Spleen (tissue), 7 donors: ENCODE measurements around the gene CHST12.
"Not testable (repeated sequence)": the region's sequence is repeated elsewhere in the genome, so short reads cannot be mapped to it uniquely, and the experiment has no call there.

Source experiments
- POLR2A ChIP-seq, 3 donors: fragments of 450-650 bp; IDR thresholded peaks; one replicate each; pipeline ENCODE4 v1.5.1; 2017; ENCODE audit warnings: antibody characterized with exemption in 3 of 3, mild to moderate bottlenecking in 1 of 3
- TF ChIP-seq, protein P1 (sequence below), 11 experiments: fragments of 200-600 bp in 7 of 11; fragments of 450-650 bp in 4 of 11; sonication (generic) in 4 of 11; IDR thresholded peaks in 8 of 11; conservative IDR thresholded peaks in 3 of 11; 1 replicate in 7 of 11; 2 replicates in 4 of 11; pipeline versions ENCODE4 v1.4.0 to v1.8.0; 2016 to 2021; ENCODE audit warnings: antibody characterized with exemption in 11 of 11, inconsistent platforms in 4 of 11, mild to moderate bottlenecking in 1 of 11
- donor health status: DM: no; HTN: no; CAD: no; lungs with moderate emphysema.
- donor health status: DM: no; HTN: no; CAD: no.
- donor health status: DM: no; HTN: no; CAD: no.

DNA sequence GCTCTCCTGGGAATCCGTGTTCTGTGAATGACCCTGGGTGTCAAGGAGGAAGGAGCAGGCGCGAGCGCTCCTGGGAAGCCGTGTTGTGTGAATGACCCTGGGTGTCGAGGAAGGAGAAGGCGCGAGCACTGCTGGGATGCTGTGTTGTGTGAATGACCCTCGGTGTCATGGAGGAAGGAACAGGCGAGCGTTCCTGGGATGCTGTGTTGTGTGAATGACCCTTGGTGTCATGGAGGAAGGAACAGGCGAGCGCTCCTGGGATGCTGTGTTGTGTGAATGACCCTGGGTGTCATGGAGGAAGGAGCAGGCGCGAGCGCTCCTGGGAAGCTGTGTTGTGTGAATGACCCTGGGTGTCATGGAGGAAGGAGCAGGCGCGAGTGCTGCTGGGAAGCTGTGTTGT lies 25.3 kb upstream of the CHST12 start:
- TF ChIP-seq, protein P1, sequence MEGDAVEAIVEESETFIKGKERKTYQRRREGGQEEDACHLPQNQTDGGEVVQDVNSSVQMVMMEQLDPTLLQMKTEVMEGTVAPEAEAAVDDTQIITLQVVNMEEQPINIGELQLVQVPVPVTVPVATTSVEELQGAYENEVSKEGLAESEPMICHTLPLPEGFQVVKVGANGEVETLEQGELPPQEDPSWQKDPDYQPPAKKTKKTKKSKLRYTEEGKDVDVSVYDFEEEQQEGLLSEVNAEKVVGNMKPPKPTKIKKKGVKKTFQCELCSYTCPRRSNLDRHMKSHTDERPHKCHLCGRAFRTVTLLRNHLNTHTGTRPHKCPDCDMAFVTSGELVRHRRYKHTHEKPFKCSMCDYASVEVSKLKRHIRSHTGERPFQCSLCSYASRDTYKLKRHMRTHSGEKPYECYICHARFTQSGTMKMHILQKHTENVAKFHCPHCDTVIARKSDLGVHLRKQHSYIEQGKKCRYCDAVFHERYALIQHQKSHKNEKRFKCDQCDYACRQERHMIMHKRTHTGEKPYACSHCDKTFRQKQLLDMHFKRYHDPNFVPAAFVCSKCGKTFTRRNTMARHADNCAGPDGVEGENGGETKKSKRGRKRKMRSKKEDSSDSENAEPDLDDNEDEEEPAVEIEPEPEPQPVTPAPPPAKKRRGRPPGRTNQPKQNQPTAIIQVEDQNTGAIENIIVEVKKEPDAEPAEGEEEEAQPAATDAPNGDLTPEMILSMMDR (IDR thresholded peaks at IDR 0.05 in 8 of 11, conservative IDR thresholded peaks at IDR 0.05 in 3 of 11), result not testable (repeated sequence)
- not testable (repeated sequence) for TF ChIP-seq POLR2A (IDR thresholded peaks at IDR 0.05)
